Measurements from ENCODE around the gene PBX3.

PBX3 gene

GRCh38 chr9:125850763-125851162, 103.6 kb downstream of the PBX3 start:
- no peak for TF ChIP-seq JUND (IDR thresholded peaks at IDR 0.05; ENCODE audit: low read depth)
- in situ Hi-C loops (cut with HindIII; ENCODE audit: low pct_unique_long_range_greater_than_20kb, low sequenced_read_pairs): no loop called here
- no peak for DNase-seq (ENCODE audit: low read depth in 1 of 2, low spot score in 1 of 2)

DNA sequence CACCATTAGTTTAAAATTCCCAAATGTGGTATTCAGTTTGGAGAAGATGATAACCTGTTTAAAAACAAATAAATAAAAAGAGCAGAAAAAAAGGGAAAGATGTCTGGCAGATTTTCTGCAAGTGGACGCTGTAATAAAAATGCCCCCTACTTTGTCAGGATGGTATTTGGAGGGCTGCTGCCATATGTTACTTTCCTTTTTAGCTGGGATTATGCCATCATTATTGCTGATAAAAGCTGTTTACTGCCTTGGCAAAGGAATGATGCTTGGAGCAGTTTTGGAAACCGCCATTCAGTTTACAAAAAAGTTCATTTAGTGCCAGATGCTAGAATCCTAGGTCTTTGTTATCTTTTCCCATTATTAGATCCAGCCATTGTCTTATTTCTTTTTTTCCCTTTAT, 104.8 kb downstream of the PBX3 start:
- TF ChIP-seq JUND (IDR thresholded peaks at IDR 0.05; ENCODE audit: low read depth): no peak
- in situ Hi-C loops (cut with HindIII; ENCODE audit: low pct_unique_long_range_greater_than_20kb, low sequenced_read_pairs): no loop called here
- DNase-seq (ENCODE audit: low read depth in 1 of 2, low spot score in 1 of 2): no peak

DNA sequence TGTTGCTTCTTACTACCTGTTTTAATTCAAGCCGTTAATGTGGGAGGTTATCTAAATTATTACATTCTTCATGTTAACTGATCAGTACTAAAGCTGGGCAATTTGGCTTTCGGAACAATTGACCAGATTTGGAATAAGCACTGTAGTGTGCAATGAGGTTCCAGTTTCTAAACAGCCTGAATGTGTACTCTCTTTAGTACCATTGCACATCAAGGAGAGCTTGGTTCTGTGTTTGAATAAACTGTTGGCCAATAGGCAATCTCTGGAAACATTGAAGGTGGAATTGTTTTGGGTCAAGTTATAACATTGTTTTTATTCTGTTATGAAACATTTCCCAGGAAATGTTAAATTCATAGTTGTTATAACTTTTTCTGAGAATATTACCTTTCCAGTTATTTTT, 105.2 kb downstream of the PBX3 start:
- in situ Hi-C loops (cut with HindIII; ENCODE audit: low pct_unique_long_range_greater_than_20kb, low sequenced_read_pairs): no loop called here
- DNase-seq (ENCODE audit: low read depth in 1 of 2, low spot score in 1 of 2): no peak
- no peak for TF ChIP-seq JUND (IDR thresholded peaks at IDR 0.05; ENCODE audit: low read depth)

GRCh38 chr9:125854553-125855275, 107.5 kb downstream of the PBX3 start:
- in situ Hi-C loops (cut with HindIII; ENCODE audit: low pct_unique_long_range_greater_than_20kb, low sequenced_read_pairs): no loop called here
- DNase-seq (ENCODE audit: low read depth in 1 of 2, low spot score in 1 of 2): no peak
- TF ChIP-seq JUND (IDR thresholded peaks at IDR 0.05; ENCODE audit: low read depth): no peak

- no peak for TF ChIP-seq JUND (IDR thresholded peaks at IDR 0.05; ENCODE audit: low read depth)
- in situ Hi-C loops (cut with HindIII; ENCODE audit: low pct_unique_long_range_greater_than_20kb, low sequenced_read_pairs): no loop called here
- DNase-seq (ENCODE audit: low read depth in 1 of 2, low spot score in 1 of 2): no peak
These were observed 109.2 kb downstream of the PBX3 start for GRCh38 chr9:125856331-125856730.

GRCh38 chr9:125861405-125862058, 114.4 kb downstream of the PBX3 start:
- in situ Hi-C loops (cut with HindIII; ENCODE audit: low pct_unique_long_range_greater_than_20kb, low sequenced_read_pairs): no loop called here
- TF ChIP-seq JUND (IDR thresholded peaks at IDR 0.05; ENCODE audit: low read depth): no peak
- DNase-seq (ENCODE audit: low read depth in 1 of 2, low spot score in 1 of 2): no peak

DNA sequence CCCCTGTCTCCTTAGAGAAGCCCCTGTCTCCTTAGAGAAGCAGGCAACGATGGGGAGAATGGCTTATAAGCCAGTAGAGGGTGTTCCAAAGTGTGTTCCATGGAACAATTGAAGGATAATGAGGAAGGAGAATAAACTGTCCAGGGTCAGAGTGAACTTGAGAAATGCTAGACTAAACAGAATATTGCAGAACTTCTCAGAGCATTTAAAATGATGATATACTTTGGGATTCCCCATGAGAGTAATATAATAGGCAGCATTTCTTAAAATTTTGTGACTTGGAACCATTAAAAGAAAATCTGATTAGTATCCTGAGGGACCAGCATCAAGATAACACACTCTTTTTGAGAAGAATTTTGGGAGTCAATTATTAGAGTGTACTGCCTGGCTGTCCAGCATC, 116.8 kb downstream of the PBX3 start:
- DNase-seq (ENCODE audit: low read depth in 1 of 2, low spot score in 1 of 2): no peak
- no peak for TF ChIP-seq JUND (IDR thresholded peaks at IDR 0.05; ENCODE audit: low read depth)
- in situ Hi-C loops (cut with HindIII; ENCODE audit: low pct_unique_long_range_greater_than_20kb, low sequenced_read_pairs): no loop called here

DNA sequence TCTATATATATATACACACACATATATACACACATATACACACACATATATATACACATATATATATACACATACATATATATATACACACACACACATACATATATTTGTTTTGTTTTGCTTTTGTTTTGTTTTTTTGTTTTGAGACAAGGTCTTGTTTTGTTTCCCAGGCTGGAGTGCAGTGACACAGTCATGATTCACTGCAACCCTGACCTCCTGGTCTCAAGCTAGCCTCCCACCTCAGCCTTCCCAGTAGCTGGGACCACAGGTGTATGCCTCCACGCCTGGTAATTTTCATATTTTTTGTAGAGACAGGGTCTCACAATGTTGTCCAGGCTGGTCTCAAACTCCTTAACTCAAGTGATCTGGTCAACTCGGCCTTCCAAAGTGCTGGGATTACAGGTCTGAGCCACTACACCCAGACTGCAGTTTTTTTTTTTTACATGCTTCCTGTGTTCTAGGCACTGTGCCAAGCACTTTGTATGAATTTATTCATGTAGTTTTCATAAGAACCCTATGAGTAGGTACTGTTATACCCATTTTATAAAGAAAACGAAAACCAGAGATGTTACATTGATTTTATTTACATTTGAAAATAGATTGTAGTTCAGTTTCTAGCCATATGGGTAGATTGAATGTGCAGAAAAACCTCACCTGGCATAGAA, 120.7 kb downstream of the PBX3 start:
- no peak for TF ChIP-seq JUND (IDR thresholded peaks at IDR 0.05; ENCODE audit: low read depth)
- in situ Hi-C loops (cut with HindIII; ENCODE audit: low pct_unique_long_range_greater_than_20kb, low sequenced_read_pairs): no loop called here
- DNase-seq (ENCODE audit: low read depth in 1 of 2, low spot score in 1 of 2): no peak

GRCh38 chr9:125878164-125878631, 131.0 kb downstream of the PBX3 start:
- in situ Hi-C loops (cut with HindIII; ENCODE audit: low pct_unique_long_range_greater_than_20kb, low sequenced_read_pairs): no loop called here
- no peak for DNase-seq (ENCODE audit: low read depth in 1 of 2, low spot score in 1 of 2)
- no peak for TF ChIP-seq JUND (IDR thresholded peaks at IDR 0.05; ENCODE audit: low read depth)

GRCh38 chr9:125881042-125881441, 133.9 kb downstream of the PBX3 start:
- in situ Hi-C loops (cut with HindIII; ENCODE audit: low pct_unique_long_range_greater_than_20kb, low sequenced_read_pairs): no loop called here
- DNase-seq (ENCODE audit: low read depth in 1 of 2, low spot score in 1 of 2): no peak
- TF ChIP-seq JUND (IDR thresholded peaks at IDR 0.05; ENCODE audit: low read depth): no peak

- DNase-seq (ENCODE audit: low read depth in 1 of 2, low spot score in 1 of 2): no peak
- TF ChIP-seq JUND (IDR thresholded peaks at IDR 0.05; ENCODE audit: low read depth): no peak
- in situ Hi-C loops (cut with HindIII; ENCODE audit: low pct_unique_long_range_greater_than_20kb, low sequenced_read_pairs): no loop called here
These were observed 136.5 kb downstream of the PBX3 start for GRCh38 chr9:125883565-125884217.

DNA sequence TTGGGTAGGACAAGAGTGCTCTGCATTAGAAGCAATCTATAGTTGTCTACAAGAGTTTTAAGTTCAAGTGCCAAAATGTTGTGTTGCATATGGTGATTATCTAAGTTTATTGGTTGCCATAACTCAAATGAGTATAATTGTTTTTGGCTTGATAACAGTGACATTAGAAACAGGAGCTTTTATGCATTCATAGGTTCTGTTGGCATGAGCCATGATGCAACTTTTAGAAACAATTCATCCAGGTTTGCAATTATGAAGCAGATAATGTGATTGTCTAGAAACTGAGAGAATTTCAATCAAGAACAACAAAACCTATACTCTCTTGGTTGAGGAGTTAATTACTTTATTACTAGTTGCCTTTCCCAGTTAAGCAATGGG, 137.0 kb downstream of the PBX3 start:
- no peak for DNase-seq (ENCODE audit: low read depth in 1 of 2, low spot score in 1 of 2)
- TF ChIP-seq JUND (IDR thresholded peaks at IDR 0.05; ENCODE audit: low read depth): no peak
- in situ Hi-C loops (cut with HindIII; ENCODE audit: low pct_unique_long_range_greater_than_20kb, low sequenced_read_pairs): no loop called here
